Measurements from ENCODE around the gene VSTM2B.

VSTM2B gene

DNA sequence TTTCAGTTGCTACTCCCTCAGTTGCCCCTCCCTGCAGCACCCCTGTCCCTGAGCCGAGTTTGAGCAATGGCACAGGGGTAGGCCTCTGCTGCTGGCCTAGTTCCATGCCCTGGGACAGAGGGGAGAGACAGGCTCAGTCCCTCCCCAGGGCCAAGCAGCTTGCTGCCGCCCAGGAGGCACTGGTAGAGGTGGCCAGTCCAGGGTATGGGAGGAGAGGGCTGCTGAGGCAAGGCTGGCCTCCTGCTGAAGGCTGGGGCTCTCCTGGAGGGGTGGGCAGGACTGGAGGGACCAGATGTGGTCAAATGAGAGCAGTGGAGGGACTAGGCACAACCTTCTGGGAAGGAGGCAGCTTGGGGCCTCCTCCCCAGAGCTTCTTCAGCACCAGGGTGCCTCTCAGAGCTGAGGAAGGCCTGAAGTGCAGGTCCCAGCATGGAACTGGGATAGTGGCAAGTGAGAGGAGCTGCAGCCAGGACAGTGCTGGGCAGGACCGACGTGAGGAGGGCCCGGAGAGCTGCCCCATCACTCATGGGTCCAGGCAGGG is 29.8 kb upstream of the VSTM2B start:
- in situ Hi-C loops (cut with MboI; ENCODE audit: low sequenced_read_pairs) = no loop called here

DNA sequence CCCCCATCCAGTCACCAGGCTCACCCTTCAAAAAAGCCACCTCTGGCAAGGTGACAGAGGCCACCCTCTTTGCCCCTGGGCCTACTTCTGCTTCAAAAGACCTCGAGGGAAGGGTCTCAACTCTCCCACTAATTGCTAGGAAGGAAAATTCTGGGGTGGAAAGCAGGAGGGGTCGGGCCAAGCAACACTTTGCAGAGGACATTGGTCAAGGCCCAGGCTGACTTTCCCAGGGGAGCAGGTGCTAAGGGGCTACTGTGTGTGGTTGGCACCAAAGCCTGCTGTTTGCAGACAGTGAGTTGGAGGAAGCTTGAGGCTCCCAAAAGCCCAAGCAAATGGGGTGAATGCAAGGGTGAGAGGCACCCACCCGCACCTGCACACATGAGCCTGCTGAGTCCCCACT is 28.6 kb upstream of the VSTM2B start:
- in situ Hi-C loops (cut with MboI; ENCODE audit: low sequenced_read_pairs) = no loop called here

GRCh38 chr19:29497686-29498436 is 27.9 kb upstream of the VSTM2B start:
- in situ Hi-C loops (cut with MboI; ENCODE audit: low sequenced_read_pairs) = no loop called here

- in situ Hi-C loops (cut with MboI; ENCODE audit: low sequenced_read_pairs) = no loop called here
These were observed 26.4 kb upstream of the VSTM2B start for GRCh38 chr19:29499261-29499920.

- in situ Hi-C loops (cut with MboI; ENCODE audit: low sequenced_read_pairs) = no loop called here
These were observed 25.7 kb upstream of the VSTM2B start for GRCh38 chr19:29499921-29500590.

DNA sequence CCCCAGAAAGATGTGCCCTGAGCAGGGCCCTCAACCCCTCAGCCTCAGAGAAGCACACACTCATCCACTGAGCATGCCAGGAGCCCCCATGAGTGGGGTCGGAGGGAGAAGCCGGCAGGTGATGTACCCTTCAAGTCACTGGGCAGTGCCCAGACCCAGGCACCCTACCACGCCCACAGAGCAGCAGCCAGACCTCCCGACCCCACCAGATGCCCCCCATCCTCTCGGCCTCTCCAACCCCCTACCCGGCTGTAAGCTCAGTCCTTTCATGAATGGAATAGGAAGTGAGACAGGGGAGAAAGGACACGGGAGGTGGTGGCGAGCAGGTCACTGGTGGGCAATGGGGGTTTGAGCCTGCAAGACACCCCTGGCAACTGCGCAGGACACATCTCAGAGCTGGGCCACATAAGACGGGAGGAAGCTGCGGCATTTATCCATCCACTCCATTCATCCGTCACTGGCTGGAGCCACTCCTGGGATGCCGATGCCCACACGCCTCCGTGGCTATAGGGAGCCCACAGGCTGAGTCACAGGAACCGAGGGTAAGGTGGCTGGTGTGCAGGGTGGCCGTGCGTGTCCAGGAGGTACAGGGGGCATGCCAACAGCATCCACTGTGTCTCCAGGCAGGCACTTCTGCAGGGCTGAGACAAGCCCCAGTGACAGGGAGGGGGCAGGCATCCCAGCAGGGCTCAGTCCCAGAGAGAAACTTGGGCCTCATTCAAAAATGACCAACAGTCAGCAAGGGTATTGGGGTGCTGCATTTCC is 23.8 kb upstream of the VSTM2B start:
- in situ Hi-C loops (cut with MboI; ENCODE audit: low sequenced_read_pairs) = no loop called here

DNA sequence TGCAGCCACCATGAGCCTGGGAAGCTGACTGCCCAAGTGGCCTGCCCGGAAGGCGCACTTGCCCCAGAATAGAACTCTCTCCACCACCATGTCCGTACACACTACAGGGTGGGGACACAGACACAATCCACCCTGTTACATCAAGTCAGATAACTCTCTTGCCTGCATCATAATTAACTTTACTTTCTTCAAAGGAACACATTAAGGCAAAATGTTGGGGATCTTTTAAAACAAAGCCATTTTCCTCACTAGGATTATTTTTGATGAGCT is 23.3 kb upstream of the VSTM2B start:
- in situ Hi-C loops (cut with MboI; ENCODE audit: low sequenced_read_pairs) = no loop called here

DNA sequence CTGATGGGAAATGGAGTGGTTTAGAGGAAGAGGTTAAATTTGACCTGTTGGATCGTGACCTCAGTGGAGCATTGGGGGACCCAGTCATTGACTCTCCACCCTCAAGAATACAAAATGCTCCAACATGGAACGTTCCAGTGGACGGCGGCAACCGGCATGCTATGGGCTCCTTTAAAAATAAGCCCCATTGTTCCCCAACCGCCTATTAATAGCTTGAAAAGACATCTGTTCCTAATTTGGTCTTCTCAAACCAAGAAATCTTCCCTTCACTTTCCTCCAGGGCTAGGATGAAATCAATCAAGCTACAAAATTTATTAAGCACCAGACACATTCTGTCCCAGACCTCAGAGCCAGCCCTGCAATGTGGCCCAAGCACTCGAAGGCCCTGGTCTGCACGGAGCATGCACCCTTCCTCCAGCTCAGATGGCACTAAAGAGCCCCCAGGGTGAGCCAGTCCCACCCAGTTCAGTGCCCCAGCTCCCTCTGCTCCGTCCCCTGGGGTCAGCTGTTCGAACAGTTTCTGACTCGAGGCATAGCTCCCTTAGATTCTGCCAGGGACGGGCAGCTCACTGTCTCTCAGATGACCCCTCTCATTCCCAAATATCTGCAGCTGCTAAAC is 22.5 kb upstream of the VSTM2B start:
- in situ Hi-C loops (cut with MboI; ENCODE audit: low sequenced_read_pairs) = no loop called here

- in situ Hi-C loops (cut with MboI; ENCODE audit: low sequenced_read_pairs) = no loop called here
These were observed 22.0 kb upstream of the VSTM2B start for GRCh38 chr19:29503785-29504184.

- in situ Hi-C loops (cut with MboI; ENCODE audit: low sequenced_read_pairs) = no loop called here
These were observed 21.3 kb upstream of the VSTM2B start for GRCh38 chr19:29504454-29504853.

DNA sequence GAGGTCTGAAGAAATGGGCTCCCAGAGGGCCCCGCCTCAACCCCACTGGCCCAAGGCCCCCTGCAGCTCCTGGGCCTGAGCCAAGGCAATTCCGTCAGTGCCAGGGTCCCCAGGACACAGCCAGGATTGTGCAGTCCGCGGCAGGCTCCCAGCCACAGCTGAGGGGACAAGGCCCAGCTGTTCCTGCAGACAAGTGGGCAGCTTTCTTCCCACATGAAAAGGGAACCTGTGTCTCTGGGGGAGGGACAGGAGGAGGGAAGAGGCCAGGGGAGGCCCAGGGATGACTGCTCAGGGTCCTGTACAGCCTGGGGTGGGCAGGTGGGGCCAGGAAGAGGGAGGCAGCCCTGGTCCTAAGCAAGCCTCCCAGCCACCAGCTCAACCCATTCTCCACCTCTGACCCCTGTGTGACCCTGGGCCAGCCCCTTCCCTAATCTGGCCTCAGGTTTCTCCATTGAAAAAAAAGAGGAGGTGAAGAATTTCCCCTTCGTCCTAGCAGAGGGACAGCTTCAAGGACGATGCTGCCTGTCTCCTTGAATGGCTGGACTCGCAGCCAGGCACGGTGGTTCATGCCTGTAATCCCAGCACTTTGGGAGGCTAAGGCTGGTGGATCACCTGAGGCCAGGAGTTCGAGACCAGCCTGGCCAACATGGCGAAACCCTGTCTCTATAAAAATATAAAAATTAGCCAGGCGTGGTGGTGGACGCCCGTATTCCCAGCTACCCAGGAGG is 20.5 kb upstream of the VSTM2B start:
- in situ Hi-C loops (cut with MboI; ENCODE audit: low sequenced_read_pairs) = no loop called here

DNA sequence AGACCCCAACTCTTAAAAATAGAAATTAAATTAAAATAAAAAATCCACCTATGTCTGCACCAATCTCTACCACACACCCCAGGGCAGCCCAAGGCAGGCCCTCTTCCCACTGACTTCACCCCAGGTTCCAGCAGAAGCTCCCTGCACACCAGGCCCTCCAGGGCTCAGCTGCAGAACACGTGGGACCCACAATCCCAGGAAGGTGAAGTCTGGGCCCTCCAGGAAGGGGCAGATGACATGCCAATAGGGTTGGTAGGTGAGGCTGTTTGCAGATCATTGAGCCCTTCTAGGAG is 19.2 kb upstream of the VSTM2B start:
- in situ Hi-C loops (cut with MboI; ENCODE audit: low sequenced_read_pairs) = no loop called here

GRCh38 chr19:29507081-29507860 is 18.5 kb upstream of the VSTM2B start:
- in situ Hi-C loops (cut with MboI; ENCODE audit: low sequenced_read_pairs) = no loop called here

DNA sequence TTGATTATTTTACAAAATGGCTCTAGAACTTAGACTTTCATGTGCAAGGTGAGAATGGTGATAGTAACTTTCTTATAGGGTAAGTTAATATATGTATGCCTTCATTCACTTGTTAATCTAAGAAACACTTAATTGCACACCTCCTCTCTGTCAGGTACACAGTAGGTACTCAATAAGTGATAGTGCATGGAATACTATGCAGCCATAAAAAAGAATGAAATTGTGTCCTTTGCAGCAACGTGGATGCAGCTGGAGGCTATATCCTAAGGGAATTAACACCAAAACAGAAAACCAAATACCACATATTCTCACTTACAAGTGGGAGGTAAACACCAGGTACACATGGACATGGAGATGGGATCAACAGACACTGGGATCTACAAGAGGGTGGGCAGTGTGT is 17.6 kb upstream of the VSTM2B start:
- in situ Hi-C loops (cut with MboI; ENCODE audit: low sequenced_read_pairs) = no loop called here

DNA sequence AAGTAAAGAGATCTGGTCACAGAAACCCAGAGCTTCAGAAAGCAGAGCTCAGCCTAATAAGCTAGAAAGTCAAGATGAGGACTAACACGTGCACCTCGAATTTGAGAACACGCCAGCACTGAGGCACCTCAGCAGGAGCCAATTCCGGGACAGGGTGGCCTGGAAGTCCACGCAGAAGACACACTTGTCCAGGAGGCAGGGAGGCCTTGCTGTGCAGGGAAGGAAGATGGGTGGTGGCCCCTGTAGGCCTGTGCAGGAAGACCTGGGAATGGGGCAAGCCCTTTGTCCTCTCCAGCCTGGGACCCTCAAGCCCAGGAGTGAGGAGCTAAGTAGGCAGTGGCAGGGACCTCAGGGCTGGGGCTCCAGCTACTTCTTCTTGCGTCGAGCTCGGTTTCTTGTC is 16.3 kb upstream of the VSTM2B start:
- in situ Hi-C loops (cut with MboI; ENCODE audit: low sequenced_read_pairs) = no loop called here

- in situ Hi-C loops (cut with MboI; ENCODE audit: low sequenced_read_pairs) = no loop called here
These were observed 15.0 kb upstream of the VSTM2B start for GRCh38 chr19:29510701-29511265.

- in situ Hi-C loops (cut with MboI; ENCODE audit: low sequenced_read_pairs) = no loop called here
These were observed 14.0 kb upstream of the VSTM2B start for GRCh38 chr19:29511768-29512167.

GRCh38 chr19:29512748-29513147 is 13.0 kb upstream of the VSTM2B start:
- in situ Hi-C loops (cut with MboI; ENCODE audit: low sequenced_read_pairs) = no loop called here

DNA sequence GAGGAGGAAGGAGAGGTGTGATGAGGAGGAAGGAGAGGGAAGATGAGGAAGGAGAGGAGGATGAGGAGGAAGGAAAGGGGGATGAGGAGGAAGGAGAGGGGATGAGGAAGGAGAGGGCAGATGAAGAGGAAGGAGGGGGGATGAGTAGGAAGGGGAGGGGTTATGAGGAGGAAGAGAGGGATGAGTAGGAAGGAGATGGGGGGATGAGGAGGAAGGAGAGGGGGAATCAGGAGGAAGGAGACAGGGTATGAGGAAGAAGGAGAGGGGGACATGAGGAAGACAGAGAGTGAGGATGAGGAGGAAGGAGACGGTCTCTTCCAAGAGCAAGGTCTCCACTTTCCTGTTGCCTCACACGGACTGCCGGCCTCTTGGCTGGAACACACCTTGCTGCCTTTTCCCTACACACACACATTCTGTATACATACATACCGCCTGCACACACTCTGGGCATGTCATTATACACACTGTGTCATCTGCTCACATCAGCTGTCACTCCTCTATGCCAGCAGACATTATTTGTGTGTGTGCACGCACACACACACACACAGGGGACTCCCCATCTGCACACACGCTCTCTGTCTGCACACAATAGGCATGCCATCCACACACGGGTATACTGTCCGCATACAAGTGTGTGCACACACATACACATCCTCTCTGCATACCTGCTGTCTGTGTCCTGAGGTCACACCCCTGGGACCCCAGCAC is 11.1 kb upstream of the VSTM2B start:
- in situ Hi-C loops (cut with MboI; ENCODE audit: low sequenced_read_pairs) = no loop called here

Data from hTERT RPE-1 (cell line).